ENCODE data around the gene SERTAD1.
A peak's percentile ranks its signal among the peaks of the same experiment; 100 is the strongest.
"Not testable (repeated sequence)": the region's sequence is repeated elsewhere in the genome, so short reads cannot be mapped to it uniquely, and the experiment has no call there.

Gene SERTAD1

GRCh38 chr19:40421993-40422747 is 3.6 kb downstream of the SERTAD1 start:
- no peak for DNase-seq

DNA sequence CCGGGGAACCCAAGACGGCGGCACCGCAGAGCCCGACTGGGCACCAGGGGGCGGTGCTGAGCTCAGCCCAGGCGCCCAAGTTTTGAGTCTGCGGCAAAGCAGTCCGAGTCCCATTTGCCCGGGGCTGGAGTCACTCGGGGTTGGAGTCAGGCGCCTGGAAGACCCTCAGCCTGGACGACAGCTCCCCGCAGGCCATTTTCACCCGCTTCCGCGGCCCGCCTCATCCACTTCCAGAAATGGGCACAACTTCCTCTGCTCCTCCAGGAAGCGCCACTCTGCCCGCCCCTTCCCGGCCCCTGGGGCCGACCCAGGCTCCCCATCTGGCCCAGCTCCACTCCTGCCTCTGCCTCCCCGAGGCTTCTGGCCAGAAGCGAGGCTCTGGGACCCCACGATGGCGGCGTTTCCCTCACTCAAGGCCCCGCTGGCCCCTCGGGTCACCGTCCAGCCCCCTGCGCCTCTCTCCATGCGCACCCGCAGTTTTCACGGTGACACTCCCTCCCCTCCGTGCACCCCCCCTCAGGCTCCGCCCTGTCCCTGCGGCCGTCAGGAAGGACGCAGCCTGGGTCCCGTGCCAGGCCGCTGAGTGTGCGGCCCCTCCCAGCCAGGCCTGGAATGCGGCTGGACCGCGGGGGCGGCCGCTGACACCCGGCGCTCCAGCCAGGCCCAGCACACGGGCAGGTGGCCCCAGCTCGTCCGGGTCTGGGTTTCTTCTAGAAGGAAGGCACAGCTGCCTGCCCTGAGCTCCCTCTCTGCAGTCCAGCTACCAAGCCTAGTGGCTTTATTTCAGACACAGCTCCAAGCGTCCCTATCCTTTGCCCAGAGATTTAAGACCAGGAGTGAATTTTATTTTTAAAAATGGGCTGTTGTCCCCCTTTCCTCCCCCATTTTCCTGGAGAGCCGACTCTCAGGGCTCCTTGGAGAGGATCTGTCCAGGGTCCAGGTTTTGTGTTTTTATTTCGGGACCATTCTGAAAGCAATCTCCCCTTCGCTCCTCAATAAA is 4.7 kb downstream of the SERTAD1 start:
- peak; percentile 83 for DNase-seq

- no peak for DNase-seq
Measured at GRCh38 chr19:40420451-40420765, 5.4 kb downstream of the SERTAD1 start.

- DNase-seq, result no peak
Measured at GRCh38 chr19:40419780-40420179, 6.0 kb downstream of the SERTAD1 start.

DNA sequence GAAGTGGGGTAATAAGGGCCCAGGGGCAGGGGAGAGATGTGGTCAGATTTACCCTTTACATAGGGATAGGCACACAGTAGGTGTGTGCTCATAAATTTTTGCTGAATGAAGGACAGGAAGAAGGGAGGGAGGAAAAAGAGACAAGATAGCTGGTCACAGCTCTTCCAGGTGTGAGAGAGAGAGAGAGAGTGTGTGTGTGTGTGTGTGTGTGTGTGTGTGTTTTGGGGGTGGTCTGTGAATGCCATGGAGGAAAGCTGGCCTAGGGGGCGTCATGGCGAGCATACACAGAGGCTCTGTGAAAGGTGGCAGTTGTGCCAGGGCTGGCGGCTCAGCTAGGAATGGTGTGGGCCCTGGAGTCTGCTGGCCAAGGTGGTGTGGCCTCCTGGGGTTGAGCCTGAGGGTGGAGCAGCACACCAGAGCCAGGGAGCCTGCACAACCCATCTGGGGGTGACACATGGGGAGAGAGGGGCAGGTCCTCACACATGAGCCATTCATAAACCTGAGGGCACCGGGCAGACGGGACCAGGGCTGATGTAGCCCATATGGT is 6.7 kb downstream of the SERTAD1 start:
- no peak for DNase-seq

DNA sequence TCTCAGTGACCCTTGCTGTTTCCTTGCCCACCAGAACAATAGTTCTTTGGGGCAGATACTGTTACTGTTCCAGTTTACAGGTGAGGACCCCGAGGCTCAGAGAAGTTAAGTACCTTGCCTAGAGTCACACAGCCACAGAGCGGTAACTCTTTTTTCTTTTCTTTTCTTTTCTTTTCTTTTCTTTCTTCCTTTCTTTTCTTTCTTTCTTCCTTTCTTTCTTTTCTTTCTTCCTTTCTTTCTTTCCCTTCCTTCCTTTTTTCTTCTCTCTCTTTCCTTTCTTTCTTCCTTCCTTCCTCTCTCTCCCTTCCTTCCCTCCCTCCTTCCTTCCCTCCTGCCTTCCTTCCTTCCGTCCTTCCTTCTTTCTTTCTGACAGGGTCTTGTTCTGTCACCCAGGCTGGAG is 7.8 kb downstream of the SERTAD1 start:
- DNase-seq, result no peak

- DNase-seq, result no peak
Measured at GRCh38 chr19:40417643-40417981, 8.2 kb downstream of the SERTAD1 start.

DNA sequence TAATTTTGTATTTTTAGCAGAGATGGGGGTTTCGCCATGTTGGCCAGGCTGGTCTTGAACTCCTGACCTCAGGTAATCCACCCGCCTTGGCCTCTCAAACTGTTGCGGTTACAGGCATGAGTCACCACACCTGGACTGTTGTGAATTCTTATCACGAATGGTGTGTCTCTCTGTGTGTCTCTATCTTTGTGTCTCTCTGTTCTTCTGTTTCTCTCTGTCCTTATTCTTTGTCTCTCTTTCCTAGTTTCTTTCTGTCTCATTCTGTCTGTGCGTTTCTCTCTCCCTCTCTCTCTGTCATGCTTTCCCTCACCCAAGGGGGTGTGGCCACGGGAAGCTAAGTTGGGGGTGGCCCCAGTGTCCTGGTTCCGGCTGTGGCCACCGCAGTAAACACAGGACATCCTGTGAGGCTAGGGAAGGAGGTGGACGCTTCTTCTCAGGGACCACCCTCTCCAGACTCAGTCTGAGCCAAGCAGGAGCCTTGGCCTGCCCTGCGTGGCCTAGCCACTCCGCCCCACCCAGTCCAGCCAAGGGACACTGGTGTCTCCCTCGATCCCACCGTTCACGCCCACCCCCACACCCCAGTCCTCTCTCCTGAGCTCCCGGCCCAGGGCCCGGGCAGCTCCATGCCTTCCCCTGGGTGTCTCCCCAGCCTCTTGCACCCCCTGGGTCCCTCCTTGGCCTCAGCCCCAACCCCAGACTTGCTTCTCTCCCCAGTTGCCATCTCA is 8.7 kb downstream of the SERTAD1 start:
- peak; percentile 22 for DNase-seq

- DNase-seq, result no peak
Measured at GRCh38 chr19:40415768-40416167, 10.0 kb downstream of the SERTAD1 start.

GRCh38 chr19:40414542-40415535 is 11.0 kb downstream of the SERTAD1 start:
- DNase-seq, result no peak

- no peak for DNase-seq
Measured at GRCh38 chr19:40413291-40413845, 12.4 kb downstream of the SERTAD1 start, which contains the start of gene PRX. Gene PRX (minus strand): TSS chr19:40413378. CDS start chr19:40407932, 5,446 bp downstream.

- DNase-seq, result no peak
Measured at GRCh38 chr19:40412866-40413265, 12.9 kb downstream of the SERTAD1 start.

DNA sequence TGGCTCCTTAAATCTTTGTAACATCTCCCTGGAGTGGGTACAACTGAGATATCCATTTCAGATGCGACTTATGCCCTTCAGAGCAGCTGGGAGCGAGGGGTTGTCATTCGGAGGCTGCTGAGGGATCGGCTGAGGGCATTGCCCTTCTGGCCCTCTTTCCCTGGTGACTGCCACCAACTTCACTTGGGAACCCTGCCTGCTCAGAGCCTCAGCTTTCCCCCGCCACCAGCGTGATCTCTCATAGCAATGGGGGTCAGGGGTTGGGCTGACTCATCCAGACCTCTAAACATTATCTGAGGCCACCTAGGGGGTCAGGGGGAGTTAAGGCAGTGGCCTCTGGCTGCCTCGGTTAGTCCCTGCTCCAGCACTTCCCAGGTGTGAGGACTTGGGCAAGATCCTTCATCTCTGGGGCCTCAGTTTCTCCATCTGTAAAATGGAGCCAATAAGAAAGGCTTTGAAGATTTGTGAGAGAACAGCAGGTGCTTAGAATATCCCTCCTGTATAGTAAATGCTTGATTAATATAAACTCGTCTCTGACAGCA is 13.8 kb downstream of the SERTAD1 start:
- no peak for DNase-seq

DNA sequence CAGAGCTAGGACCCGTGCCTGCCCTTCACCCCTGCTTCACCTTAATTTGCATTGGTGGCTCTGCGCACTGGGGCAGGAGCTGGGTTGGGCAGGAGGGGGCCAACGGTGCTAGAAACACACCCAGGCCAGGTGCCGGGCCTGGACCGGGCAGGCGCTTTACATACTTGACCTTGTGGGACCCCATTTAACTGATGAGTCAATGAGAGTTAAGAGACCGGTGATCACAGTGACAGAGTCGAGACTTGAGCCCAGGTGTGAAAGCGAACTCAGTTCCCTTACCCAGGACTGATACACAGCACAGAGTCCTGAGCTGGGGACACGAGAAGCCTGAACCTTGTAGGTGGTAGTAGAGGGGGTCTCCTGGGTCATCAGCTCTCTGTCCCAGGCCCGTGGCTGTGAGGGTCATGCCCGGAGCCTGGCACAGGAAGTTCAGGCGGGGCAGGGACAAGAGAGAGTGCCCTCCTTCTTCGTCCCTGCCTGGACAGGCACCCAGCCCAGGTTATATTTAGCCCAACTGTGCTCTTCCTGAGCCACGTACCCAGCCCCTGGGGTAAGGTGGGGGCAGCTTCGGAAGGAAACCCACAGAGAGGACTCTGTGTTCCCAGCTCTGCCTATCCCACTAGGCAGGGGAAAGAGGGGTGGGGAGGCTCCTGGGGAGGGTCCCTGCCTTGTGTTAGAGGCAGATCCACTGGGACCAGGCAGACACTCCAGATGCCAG is 14.5 kb downstream of the SERTAD1 start:
- DNase-seq, result no peak

- no peak for DNase-seq
Measured at GRCh38 chr19:40410030-40410389, 15.8 kb downstream of the SERTAD1 start.

DNA sequence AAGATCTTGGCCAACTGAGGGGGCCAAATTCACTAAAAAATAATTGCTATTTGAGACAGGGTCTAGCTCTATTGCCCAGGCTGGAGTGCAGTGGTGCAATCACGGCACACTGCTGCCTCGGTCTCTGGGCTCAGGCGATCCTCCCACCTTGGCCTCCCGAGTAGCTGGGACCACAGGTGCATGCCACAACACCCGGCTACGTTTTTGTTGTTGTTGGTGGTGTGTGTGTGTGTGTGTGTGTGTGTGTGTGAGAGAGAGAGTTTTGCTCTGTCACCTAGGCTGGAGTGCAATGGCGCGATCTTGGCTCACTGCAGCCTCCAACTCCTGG is 17.2 kb downstream of the SERTAD1 start:
- not testable (repeated sequence) for DNase-seq

GRCh38 chr19:40407714-40408597 is 17.8 kb downstream of the SERTAD1 start:
- DNase-seq, result no peak

DNA sequence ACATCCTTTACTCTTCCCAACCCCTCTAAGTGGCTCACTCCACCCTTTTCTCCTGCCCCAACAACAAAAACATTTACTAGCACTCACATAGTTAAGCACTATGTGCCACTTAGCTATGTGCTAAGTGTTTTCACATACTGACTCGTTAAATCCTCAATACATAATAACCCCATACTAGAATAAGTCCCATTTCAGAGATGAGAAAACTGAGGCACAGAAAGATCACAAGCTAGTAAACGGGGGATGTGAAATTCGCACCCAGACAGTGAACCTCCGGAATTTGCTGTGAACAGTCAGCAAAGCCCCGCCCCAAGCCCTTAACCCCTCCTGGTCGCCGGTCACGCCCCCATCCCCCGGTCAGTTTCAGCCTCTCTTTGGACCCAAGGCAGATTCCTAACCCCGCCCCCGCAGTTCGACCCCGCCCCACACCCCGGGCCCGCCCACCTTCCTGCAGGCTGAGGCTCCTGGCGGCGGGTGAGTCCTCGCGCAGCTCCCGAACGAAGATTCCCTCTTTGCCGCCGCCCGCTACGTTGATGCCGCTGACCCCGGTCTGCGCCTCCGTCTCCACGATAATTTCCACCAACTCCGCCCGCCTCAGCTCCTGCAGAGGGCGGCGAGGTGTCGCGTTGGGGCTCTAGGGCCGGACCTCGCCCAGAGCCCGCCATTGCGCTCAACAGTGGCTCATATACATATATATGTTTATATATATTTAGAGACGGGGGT is 22.4 kb downstream of the SERTAD1 start:
- DNase-seq, result peak; percentile 88

DNA sequence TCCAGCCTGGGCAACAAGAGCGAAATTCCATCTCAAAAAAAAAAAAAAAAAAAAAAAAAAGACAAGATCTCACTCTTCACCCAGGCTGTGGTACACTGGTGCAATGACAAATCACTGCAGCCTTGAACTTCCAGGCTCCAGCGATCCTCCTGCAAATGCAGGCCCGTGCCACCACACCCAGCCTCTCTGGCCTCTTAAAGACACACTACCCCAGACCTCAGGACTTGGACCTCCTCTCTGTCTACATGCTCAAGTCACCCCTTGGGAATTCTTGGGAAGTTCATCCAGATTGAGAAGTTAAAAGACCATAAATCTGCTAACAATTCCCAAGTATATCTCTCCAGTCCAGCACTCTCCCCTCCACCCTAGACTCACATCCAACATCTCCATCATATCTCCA is 25.2 kb downstream of the SERTAD1 start:
- no peak for DNase-seq

Measured in CD4-positive, alpha-beta T cell treated with Interleukin-6 for 4 hours (primary cell).